RPMI8226 (cell line): ENCODE data around the gene GRHL3.
A peak's percentile ranks its signal among the peaks of the same experiment; 100 is the strongest.
"Not testable (repeated sequence)": the region's sequence is repeated elsewhere in the genome, so short reads cannot be mapped to it uniquely, and the experiment has no call there.

Experiments used
- DNase-seq: peaks from one replicate; pipeline ENCODE4 v3.0.0-alpha.2; 2015

Gene GRHL3

DNA sequence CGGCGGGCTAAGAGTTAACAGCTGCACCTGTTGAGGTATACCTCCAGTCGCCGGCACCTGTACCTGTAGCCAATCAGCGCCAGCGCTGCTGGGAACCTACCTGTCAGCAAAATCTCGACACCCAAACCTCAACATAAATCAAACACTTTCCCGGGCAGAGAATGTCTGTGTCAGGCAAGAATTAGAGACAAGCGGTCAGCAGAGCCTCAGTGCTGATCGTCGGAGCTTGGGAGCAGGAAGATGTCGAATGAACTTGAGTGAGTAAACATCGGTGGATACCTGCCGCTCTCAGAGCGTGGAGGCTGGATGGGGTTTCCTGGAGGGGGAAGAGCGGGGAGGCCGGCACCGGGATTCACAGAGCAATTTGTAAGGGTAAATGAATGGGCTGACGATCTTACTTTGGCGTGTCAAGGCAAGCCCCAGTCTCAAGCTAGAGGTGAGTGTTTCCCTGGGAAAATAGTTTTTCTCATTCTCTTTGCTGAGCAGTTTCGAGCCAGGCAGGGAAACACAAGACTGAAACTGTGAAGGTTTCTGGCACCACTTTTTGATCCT lies at the start of gene GRHL3:
Gene GRHL3 (plus strand): TSS at position 46 of the 552 bp plus-strand sequence. CDS start 195 bp downstream, at position 241.
- DNase-seq = peak; percentile 94

GRCh38 chr1:24274203-24275103 lies 44.7 kb upstream of the GRHL3 start:
- not testable (repeated sequence) for DNase-seq

DNA sequence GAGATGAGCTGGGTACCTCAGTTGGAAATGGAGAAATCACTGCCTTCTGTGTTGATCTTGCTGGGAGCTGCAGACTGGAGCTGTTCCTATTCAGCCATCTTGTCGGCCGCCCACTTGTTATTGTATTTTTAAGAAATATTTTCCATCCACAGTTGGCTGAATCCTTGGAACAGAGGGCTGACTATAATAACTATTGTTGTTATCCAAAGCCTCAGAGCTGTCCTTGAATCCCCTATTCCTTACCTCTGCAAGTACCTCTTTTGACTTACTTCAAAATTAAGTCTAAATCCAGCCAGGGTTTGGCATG lies 44.1 kb upstream of the GRHL3 start:
- DNase-seq = no peak

DNA sequence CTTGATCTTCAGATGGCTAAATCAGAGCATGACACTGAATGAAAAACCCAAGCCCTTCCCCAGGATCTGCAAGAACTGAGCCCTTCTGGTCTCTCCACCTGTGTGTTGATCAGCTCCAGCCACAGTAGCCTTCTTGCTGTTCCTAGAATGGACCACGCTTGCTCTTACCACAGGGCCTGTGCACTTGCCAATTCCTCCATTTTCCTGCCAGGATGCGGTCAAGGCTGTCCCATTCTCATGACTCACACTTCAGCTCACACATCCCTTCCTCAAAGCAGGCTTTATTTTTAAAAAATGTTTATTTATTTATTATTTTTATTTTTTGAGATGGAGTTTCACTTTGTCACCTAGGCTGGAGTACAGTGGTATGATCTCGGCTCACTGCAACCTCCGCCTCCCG lies 43.6 kb upstream of the GRHL3 start:
- DNase-seq = no peak

GRCh38 chr1:24276791-24277190 lies 42.4 kb upstream of the GRHL3 start:
- no peak for DNase-seq

DNA sequence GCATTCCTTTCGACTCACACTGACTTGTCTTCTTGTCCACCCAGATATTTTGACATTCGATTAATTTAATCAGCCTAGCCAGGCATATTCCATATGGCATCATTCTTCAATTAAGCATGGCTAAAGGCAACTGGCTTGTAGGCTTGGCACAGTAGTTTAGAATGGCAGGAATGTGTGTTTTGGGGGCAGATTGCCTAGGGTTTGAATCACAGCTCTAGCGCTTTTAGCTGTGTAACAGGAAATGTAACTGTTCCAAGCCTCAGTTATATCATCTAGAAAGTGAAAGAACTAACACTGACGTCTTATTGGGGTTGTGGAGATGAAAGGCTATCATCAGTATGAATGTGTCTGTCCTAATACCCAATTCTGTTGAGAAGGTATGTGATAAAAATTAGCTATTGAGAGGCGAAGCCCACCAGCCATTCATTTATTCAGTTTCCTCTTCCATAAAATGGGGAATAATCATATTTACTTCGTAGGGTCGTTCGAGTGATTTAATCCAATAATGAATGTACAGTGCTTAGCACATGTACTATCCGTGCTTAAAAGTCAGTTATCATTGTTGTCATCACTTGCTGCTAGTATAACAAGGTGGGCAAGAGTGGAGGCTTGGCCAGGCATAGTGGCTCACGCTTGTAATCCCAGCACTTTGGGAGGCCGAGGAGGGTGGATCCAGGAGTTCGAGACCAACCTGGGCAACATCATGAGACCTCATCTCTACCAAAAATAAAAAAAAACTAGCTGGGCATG lies 41.6 kb upstream of the GRHL3 start:
- DNase-seq = no peak

DNA sequence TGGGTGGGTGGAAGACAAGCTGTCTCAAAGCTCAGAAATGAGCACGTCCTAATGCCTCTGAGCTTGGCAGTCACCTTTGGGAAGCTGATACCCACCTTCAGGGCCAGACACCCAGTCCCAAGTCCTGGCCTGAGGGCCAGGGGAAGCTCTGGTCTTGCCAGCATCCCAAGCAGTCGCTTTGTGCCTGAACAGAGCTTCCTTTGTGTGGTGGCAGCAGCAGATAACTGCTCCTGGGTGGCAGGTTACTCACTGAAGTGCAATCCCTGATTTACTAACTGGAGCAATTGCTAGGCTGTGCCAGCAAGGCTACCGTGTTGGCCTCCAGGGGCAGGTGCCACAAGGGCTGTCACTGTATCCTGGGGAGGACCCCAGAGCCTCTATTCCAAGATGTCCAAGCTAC lies 40.4 kb upstream of the GRHL3 start:
- DNase-seq = no peak

GRCh38 chr1:24279590-24280232 lies 39.4 kb upstream of the GRHL3 start:
- no peak for DNase-seq

DNA sequence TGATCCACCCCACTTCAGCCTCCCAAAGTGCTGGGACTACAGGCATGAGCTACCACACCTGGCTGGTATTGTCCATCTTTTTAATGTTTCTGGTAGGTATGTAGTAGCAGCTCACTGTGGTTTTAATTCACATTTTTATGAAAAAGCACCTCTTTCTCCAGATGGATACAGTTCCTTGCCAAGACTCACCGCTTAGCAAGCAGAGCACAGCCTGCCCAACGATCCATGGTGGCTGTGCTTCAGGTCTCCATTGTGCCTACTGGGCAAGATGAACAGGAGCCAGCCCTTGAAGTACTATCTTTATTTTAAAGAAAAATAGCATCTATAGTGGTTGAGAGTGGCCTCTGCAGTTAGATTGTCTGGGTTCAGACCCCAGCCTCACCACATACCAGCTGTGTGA lies 37.6 kb upstream of the GRHL3 start:
- DNase-seq = no peak

DNA sequence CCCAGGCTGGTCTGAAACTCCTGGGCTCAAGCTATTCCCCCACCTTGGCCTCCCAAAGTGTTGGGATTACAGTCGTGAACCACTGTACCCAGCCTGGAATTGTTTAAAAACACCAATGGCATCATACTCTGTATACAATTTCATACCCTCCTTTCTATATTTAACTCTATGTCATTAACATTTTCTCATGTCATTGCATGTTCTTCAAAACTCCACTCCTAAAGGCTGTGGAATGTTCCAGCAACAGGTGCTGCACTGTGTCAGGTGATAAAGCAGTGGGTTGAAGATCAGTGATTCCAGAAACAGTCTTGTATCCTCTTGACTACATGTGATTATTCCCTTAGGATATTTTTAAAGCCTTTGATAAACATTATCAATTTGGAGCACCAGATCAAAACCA lies 36.7 kb upstream of the GRHL3 start:
- no peak for DNase-seq

GRCh38 chr1:24283326-24284155 lies 35.6 kb upstream of the GRHL3 start:
- no peak for DNase-seq

DNA sequence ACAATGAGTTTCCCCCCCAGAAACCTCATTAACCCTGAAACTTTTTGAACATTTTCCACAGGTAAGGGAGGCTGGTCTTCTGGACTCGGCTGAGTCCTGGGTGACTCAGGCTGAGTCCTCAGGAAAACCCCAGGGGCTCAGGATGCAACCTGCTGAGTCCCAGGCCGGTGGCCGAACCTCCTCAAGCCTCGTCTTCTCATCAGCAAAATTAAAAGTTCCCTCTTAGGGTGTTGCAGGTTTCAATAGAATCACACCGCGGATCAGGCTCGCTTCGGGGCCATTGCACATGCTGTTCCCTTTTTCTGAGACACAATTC lies 35.0 kb upstream of the GRHL3 start:
- DNase-seq = no peak

- no peak for DNase-seq
Observed at GRCh38 chr1:24285231-24285630, 33.9 kb upstream of the GRHL3 start.

DNA sequence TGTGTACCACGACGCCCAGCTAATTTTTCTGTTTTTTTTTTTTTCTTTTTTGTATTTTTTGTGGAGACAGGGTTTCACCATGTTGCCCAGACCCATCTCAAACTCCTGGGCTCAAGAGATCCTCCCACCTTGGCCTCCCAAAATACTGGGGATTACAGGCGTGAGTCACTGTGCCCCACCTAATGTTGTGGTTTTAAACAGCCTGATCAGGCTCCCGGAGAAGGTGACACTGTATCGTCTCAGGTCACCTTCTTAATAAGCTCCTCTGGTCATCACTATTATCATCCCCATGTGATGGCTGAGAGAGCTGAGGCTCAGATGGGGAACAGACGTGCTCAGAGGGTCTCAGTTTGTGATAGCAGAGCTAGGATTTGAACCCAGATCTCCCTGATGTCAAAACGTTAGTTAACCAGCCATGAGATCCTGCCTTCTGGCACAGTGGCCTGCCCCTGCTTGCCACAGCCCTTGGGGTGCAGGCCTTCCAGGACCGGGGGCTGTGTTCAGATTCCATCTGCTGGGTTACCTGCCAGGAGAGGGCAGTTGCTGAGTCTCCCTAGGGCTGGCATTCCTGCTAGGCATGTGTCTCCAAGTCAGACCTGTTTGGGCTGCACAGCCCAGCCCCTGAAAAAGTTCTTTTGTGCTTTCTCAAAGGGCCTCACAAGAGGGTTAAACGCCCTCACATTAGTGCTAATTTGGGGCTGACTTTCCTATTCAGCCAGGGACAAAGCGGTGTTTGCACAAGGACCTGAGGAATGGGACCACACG lies 32.7 kb upstream of the GRHL3 start:
- no peak for DNase-seq

DNA sequence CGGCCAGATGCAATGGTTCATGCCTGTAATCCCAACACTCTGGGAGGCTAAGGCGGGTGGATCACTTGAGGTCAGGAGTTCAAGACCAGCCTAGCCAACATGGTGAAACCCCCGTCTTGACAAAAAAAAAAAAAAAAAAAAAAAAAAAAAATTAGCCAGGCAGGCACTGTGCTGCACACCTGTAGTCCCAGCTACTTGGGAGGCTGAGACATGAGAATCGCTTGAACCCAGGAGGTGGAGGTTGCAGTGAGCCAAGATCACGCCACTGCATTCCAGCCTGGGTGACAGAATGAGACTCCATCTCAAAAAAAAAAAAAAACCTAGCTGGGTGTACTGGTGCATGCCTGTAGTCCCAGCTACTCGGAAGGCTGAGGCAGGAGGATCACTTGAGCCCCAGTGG lies 31.4 kb upstream of the GRHL3 start:
- not testable (repeated sequence) for DNase-seq

DNA sequence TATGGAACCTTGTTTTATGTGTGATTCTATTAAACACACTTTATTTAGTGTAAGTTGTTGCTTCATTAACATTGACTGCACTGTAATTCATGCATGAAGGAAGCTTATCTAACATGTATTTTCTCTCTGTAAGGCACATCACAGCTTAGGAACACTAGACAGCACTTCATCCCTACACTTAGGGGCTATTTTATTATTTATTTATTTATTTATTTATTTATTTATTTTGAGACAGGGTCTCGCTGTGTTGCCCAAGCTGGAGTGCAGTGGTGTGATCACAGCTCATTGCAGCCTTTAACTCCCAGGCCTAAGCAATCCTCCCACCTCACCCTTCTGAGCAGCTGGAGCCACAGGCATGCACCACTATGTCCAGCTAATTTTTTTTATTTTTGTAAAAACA lies 30.7 kb upstream of the GRHL3 start:
- no peak for DNase-seq

DNA sequence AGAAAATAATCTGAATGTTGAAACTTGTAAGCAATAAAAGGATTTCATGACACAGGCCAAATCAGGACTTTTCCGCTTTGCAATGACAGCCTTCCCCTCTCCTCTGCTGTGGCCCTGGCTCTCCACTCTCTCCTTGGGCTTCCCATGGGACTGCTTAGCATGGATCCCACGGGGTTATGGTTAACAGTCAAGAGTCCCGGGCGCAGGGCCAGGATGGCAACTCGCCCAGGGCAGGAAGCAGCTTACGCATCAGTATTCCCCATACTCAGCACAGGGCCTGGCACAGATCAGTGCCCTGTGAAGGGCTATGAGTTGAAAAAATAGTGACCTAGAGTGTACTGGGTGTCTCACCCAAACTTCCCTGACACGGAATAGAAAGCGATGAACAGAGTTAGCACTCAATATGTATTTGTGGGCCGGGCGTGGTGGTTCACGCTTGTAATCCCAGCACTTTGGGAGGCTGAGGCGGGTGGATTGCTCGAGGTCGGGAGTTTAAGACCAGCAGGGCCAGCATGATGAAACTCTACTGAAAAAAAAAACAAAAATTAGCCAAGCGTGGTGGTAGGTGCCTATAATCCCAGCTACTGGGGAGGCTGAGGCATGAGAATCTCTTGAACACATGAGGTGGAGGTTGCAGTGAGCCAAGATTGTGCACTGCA lies 29.1 kb upstream of the GRHL3 start:
- peak; percentile 82 for DNase-seq

GRCh38 chr1:24290933-24291487 lies 28.1 kb upstream of the GRHL3 start:
- no peak for DNase-seq

- DNase-seq = peak; percentile 37
Observed at GRCh38 chr1:24292103-24292502, 27.1 kb upstream of the GRHL3 start.

DNA sequence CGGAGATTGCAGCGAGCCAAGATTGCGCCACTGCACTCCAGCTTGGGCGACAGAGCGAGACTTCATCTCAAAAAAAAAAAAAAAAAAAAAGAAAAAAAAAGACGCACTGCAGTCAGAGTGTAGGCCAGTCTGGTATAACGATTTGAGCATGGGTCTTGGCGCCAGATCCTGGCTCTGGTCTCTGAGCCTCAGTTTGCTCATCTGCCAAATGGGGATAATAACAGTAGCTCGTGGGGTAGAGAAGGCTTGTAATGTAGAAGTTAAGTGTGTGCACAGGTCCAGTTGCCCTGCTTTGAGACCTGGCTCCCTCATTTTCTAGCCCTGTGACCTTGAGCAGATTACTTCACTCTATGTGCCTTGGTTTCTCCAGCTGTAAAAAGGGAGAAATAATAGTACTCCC lies 26.3 kb upstream of the GRHL3 start:
- DNase-seq = no peak
